HG02973 (cell line): ENCODE results near the gene ALK.

Source experiments
- ATAC-seq: cut with Tn5 transposase; IDR thresholded peaks from one replicate; pipeline ENCODE4 v1.9.1; 2021; ENCODE audit warnings: moderate library complexity; ENCODE audit not compliant: unreplicated experiment

ALK gene

DNA sequence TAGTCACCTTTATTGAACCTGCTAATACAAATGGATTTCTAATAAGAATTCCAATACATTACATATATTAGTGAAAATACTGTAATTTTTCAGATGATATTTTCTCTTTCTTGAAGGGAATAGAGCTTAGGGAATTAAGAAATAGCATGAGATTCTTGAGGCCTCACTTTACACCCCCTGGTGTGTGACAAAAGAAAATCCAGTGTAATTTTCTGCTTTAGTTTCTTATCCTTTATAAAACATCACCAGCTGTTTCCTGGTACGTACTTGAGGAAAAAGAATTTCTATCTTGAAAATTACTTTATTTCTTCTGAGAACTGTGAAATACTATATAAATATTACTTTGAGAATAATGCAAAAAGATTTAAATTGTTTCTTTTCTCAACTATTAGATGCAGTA lies 734.6 kb downstream of the ALK start:
- no peak for ATAC-seq

- no peak for ATAC-seq
These were observed 736.9 kb downstream of the ALK start for GRCh38 chr2:29184531-29184930.

DNA sequence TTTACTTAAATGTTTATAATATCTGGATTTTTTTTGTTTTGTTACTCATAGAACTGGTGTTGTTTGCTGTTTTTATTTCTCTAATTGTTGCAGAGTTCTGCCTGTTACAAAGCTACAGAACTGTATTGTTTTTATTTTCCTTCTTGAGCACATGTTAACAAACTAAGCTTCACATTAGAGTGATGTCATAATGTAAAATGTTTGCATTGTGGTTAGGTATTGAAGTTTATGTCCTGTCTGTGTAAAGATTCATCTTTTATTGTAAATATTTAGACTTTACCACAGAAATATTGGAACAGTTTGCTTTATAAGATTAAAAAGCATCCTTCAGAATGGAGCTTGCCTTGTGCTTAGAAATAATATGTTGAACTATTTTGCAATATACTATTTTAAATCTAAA lies 738.5 kb downstream of the ALK start:
- no peak for ATAC-seq

GRCh38 chr2:29182334-29182733 lies 739.1 kb downstream of the ALK start:
- no peak for ATAC-seq

GRCh38 chr2:29175338-29175737 lies 746.0 kb downstream of the ALK start:
- ATAC-seq = no peak

GRCh38 chr2:29174937-29175336 lies 746.4 kb downstream of the ALK start:
- ATAC-seq = no peak

DNA sequence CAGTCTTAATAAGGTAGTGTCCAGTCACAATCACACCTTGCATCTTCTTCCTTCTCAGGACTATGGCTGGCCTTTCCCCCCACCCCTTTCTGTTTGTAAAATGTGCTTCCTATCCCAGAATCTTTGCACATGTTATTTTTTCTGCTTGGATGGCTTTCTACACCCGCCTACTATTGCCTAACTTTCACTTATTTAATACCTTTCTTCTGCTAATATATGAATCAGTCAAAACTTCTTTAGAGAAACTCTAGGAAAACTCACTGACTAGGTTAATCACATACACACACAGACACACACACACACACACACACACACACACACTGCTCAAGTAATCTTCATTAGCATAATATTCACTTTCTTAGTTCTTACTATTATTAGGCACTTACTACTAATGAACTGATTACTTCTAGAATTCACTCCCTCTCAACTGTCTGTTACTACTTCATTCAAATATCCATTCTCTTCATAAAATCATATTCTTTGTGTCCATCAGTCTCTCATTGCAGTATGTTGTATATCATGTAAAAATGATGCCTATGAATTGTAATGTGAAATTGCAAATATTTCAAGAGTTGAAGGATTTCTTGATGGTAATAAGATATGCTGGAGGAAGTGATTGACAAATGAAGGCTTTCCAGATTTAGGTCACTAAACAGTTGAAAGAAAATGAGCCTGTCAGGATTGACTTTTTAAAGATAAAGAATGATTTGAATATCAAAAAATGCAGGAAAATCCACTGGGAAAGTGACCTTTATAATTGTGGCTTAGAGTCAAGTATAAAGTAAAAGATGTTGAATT lies 754.9 kb downstream of the ALK start:
- ATAC-seq = no peak

DNA sequence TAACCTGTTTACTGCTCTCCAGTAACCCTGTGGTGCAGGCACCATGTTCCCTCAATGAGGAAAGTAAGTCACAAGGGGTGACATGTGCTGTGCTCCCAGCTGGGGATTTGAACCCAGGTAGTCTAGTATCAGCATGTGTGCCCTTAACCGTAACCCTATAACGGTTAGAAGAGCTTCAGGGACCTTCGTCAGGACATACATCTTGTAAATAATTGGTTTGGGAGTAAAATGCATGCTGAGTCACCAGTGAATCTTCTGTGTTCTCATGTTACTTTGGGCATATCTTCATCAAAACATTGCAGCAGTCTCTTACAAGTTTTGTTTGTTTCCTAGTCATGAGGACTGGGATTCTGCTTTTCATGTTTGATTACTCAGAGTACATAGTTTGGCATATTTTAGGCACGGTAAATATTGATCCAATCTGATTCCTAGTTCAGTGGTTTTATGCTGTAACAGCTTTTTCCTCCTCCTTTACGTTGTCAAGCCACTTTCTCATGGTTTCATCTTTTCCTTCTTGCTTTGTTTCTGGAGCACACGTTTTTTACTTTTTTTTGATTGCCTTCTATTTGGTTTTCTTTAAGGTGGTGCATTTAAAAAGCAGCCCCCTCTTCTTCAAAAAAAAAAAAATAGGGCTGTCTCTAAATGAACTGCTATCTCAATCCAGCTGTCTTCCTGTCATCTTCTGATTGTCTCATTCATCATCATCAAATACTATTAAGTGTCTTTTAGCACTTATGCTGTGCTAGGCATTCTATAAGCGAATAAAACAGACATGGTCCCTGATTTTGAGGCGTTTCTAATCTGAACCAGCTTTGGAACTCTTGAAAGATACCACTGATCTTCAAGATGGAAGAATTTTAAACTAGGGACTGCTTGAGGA lies 755.8 kb downstream of the ALK start:
- ATAC-seq = no peak

DNA sequence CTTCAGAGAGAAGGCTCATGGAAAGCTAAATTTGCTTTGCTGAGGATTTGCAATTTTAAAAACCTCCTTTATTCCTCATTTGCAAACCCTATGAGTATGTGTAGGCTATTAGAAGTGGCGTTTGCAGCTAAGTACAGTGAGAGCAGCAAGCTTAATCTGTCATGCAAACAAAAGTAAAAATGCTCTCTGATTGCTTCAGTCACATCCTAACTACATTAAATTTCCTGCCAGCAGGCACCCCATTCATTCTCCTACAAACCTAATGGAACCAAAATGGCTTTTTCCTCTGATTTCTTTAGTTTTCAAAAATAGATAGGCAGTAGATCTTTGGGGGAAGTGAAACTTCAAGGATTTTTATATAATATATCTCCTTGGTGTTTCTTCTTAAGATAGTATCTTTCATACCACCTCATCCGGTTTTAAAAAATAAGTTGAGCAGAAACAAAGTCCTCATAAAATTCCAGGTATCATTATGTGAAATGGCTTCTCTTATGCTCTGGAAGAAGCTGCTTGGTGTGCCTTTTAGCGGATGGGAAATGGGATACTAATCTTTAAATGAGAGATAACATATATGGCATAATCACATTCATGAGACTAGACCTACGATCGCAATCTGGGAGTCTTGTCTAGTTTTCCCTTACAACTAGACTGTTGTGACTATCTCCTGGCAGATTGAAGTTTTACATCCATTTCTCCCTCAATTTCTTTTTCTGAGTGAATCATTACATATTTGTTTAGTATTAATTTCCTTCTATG lies 757.1 kb downstream of the ALK start:
- ATAC-seq = no peak

DNA sequence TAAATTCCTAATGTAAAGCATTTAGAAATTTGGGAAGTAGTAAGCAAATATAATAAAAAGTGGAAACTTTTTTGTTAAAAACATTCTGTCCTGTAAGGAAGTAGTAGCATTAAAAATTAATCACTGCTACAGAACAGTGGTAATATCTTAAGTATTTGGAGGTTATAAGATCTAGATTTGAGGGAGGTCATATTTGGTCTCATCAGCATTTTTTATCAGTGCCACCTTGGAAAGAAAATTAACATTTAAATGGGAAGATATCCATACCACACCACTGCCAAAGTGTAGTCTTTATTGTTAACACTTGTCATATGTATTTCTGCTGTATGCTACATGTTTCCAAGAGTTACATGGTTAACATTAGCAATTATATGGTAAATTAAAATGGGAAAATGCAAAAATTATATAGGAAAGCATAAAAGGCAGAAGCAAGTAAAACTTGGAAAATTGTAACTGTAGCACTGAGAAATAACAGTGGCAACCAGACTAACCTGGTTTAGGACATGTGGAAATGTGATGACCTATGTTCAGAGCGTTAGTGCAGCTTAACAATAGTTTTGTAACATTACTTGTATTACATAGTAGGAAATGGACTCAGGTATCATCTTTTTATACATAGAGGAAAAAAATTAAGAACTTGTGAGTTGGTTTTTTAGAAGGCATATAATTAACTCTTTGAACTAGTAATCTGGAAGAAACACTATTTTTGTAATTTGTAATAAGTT lies 759.0 kb downstream of the ALK start:
- ATAC-seq = no peak

DNA sequence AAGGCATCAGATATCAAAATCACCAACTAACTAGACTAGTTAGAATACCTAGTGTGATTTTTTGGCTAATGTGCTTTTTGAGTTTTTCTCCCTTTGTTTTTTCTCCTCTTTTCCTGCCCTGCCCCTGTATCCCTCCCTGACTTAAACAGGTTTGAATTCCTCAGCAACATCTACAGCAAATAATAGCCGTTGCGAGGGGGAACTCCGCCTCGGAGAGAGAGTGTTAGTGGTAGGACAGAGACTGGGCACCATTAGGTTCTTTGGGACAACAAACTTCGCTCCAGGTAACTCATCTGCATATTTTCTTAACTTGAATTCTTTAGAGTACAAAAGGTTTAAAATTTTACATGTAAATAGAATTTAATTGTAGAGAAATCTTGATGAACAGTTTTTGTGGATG lies 761.2 kb downstream of the ALK start:
- no peak for ATAC-seq

GRCh38 chr2:29159125-29159524 lies 762.3 kb downstream of the ALK start:
- ATAC-seq = no peak

DNA sequence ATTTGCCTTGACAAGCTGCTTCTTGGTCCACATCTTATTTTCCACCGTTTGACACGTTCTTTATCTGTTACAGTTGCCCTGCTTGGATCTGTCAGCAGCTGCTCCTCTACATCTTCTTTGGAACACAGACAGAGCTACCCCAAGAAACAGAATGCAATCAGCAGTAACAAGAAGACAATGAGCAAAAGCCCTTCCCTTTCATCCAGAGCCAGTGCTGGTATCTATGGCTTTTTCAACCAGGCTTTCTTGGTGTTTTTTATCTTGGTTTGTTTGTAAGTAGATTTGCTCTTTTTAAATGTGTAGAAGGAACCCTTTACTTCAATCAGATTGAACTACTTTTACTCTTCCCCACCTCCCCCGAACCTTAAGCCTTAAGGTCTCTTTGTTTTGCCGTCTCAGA lies 764.3 kb downstream of the ALK start:
- no peak for ATAC-seq

GRCh38 chr2:29155578-29155977 lies 765.8 kb downstream of the ALK start:
- no peak for ATAC-seq

DNA sequence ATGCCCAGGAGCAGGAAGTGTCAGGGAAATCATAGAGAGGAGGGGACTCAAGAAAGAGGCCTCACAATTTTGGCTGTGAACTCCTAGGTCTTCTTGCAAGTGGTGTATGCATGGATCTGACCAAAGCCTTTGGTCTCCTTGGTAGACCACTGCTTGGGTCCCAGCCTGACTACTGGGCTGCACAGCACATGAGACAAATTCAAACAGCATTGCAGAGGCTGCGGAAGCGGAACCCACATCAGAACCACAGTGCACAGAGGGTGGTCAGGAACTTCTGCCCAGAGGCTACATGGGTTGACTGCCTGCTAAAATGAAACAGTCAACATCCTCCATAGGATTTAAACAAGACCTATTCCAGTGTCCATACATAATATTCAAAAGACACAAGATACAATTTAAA lies 766.8 kb downstream of the ALK start:
- no peak for ATAC-seq

DNA sequence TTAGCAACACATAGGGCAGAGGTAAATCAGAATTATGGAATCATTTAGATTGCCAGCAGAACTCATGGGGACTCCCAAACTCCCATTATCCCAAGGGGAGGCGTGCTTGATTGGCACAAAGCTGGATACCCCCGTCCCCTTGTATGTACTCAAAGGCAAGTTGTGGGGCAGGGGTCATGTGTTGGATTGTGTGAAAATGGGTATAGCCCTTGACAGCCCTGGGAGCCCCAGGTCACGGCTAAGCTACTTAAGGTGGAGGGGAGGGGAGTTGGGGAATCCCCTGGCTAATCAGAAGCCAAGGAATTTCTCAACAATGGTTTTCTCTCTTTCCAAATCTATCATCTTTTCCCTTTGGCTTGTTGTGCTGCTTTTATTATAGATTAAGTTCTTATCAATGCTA lies 773.4 kb downstream of the ALK start:
- ATAC-seq = no peak

- ATAC-seq = no peak
These were observed 775.2 kb downstream of the ALK start for GRCh38 chr2:29146197-29146596.

DNA sequence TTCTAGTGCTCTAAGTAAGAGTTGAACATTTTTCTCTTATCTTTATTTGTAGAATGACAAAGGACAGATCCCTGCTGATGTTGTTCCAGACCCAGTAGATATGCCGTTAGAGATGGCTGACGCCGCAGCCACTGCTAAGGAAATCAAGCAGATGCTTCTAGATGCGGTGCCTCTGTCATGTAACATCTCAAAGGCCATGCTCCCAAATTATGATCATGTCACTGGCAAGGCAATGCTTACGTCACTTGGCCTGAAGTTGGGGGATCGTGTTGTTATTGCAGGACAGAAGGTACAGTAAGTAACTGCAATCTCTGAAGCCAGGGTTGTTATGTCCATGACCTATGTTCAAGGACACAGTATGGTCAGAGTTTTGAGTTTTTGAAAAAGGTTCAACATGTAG lies 777.7 kb downstream of the ALK start:
- ATAC-seq = no peak
